GM12878 (cell line): Measurements from ENCODE around the gene CEP250. TPM values are rescaled to one million over a fixed set of nuclear protein-coding genes. Genes with fewer than 3 reads are reported as not detected.

Source experiments
- ATAC-seq: fragments of 200-7000 bp; cut with Tn5 transposase; 3 replicates; pipeline ENCODE4 v1.9.1; 2020; ENCODE audit warnings: mild to moderate bottlenecking, moderate library complexity
- BruUV-seq: library from RNA; stranded (reverse); fragments of 400-500 nt; replicated peaks from 2 replicates; lab custom pipeline; 2021; lab: Mats Ljungman, UMichigan
- CTCF ChIA-PET: fragments of 300-600 bp; sonication (Branson Sonifier 250); formaldehyde crosslinking; extraction: SDS; loops from one replicate; lab custom pipeline; 2021; ENCODE audit warnings: inconsistent platforms; lab: Yijun Ruan, JAX
- POLR2A ChIA-PET: fragments of 350-600 bp; formaldehyde crosslinking; extraction: SDS; loops from one replicate; lab custom pipeline; 2021; ENCODE audit warnings: inconsistent platforms; lab: Charles Lee
- RAD21 ChIA-PET: fragments of 300-600 bp; sonication (Branson Sonifier 250); formaldehyde crosslinking; loops from one replicate; lab custom pipeline; 2023; ENCODE audit warnings: antibody characterized with exemption; ENCODE audit not compliant: unreplicated experiment; lab: Charles Lee
- SMC1A ChIA-PET: fragments of 300-600 bp; sonication (Branson Sonifier 250); formaldehyde crosslinking; loops from one replicate; lab custom pipeline; 2023; ENCODE audit not compliant: unreplicated experiment, uncharacterized antibody; lab: Charles Lee
- DNase-seq: peaks from one replicate; pipeline ENCODE4 v3.0.0-alpha.2; 2011; ENCODE audit warnings: low read depth, low spot score
- FAIRE-seq: peaks from 3 replicates; lab custom pipeline; 2011; peaks lifted over from hg19 to GRCh38; lab: Jason Lieb, UNC
- H2AFZ ChIP-seq: 2 replicates; pipeline ENCODE4 v1.6.0; 2011; ENCODE audit warnings: low read depth, low read length, control low read depth; ENCODE audit not compliant: control insufficient read depth
- H3K27ac ChIP-seq: 2 replicates; pipeline ENCODE4 v1.5.1; 2011; ENCODE audit warnings: control low read depth; ENCODE audit not compliant: control insufficient read depth, insufficient read depth
- H3K27me3 ChIP-seq, 2 experiments: replicated peaks in 1 of 2; 2 replicates each; pipeline versions ENCODE4 v1.6.0 to v1.6.1; 2011; ENCODE audit warnings: low read length in 1 of 2; ENCODE audit not compliant: control insufficient read depth in 2 of 2, insufficient read depth in 2 of 2
- H3K36me3 ChIP-seq, 2 experiments: 2 replicates each; pipeline ENCODE4 v1.5.1; 2011; ENCODE audit warnings: low read length in 1 of 2; ENCODE audit not compliant: control insufficient read depth in 2 of 2, insufficient read depth in 2 of 2
- H3K4me1 ChIP-seq: 2 replicates; pipeline ENCODE4 v1.6.1; 2011; ENCODE audit warnings: mild to moderate bottlenecking, low read length, moderate library complexity, mixed read lengths; ENCODE audit not compliant: control insufficient read depth, insufficient read depth
- H3K4me2 ChIP-seq: 2 replicates; pipeline ENCODE4 v1.6.0; 2011; ENCODE audit warnings: control low read depth; ENCODE audit not compliant: control insufficient read depth, insufficient read depth
- H3K4me3 ChIP-seq: fragments of 200-600 bp; sonication (generic); 2 replicates; pipeline ENCODE4 v1.5.1; 2016
- H3K79me2 ChIP-seq: 2 replicates; pipeline ENCODE4 v1.6.0; 2011; ENCODE audit warnings: low read length; ENCODE audit not compliant: control insufficient read depth, insufficient read depth
- H3K9ac ChIP-seq: 2 replicates; pipeline ENCODE4 v1.8.0; 2011; ENCODE audit warnings: low read length, control low read depth, mixed read lengths; ENCODE audit not compliant: control insufficient read depth, insufficient read depth
- H3K9me3 ChIP-seq: replicated peaks from 3 replicates; pipeline ENCODE4 v1.5.1; 2011; ENCODE audit warnings: mild to moderate bottlenecking, low read length; ENCODE audit not compliant: control insufficient read depth, insufficient read depth
- H4K20me1 ChIP-seq: 2 replicates; pipeline ENCODE4 v1.6.0; 2011; ENCODE audit not compliant: control insufficient read depth, insufficient read depth
- ATF3 ChIP-seq: IDR thresholded peaks from 2 replicates; pipeline ENCODE4 v1.6.1; 2011; ENCODE audit warnings: low read depth, mild to moderate bottlenecking, low read length, moderate library complexity, borderline replicate concordance; ENCODE audit errors: extremely low read depth
- BHLHE40 ChIP-seq, 2 experiments: fragments of 450-650 bp in 1 of 2; IDR thresholded peaks; 2 replicates each; pipeline ENCODE4 v1.6.1; 2011 to 2017; ENCODE audit warnings: low read depth in 2 of 2, borderline replicate concordance in 1 of 2, improper control_type of control experiment in 1 of 2, low read length in 1 of 2, mild to moderate bottlenecking in 1 of 2
- BMI1 ChIP-seq: fragments of 450-650 bp; IDR thresholded peaks from 2 replicates; pipeline ENCODE4 v1.6.1; 2016; ENCODE audit warnings: mild to moderate bottlenecking, moderate library complexity, borderline replicate concordance
- CBX3 ChIP-seq: fragments of 200-600 bp; sonication (generic); IDR thresholded peaks from 2 replicates; pipeline ENCODE4 v1.6.1; 2016; ENCODE audit warnings: low read depth, borderline replicate concordance
- CREM ChIP-seq: IDR thresholded peaks from 2 replicates; pipeline ENCODE4 v1.6.1; 2014; ENCODE audit warnings: antibody characterized with exemption, low read depth
- IKZF1 ChIP-seq: fragments of 450-650 bp; conservative IDR thresholded peaks from 2 replicates; pipeline ENCODE4 v1.6.1; 2017; ENCODE audit warnings: antibody characterized with exemption, mild to moderate bottlenecking
- MAX ChIP-seq: IDR thresholded peaks from 2 replicates; pipeline ENCODE4 v1.6.1; 2012; ENCODE audit warnings: low read depth, low read length, improper control_type of control experiment
- NR2F1 ChIP-seq: fragments of 450-650 bp; conservative IDR thresholded peaks from 2 replicates; pipeline ENCODE4 v1.6.1; 2017; ENCODE audit warnings: mild to moderate bottlenecking
- NRF1 ChIP-seq: conservative IDR thresholded peaks from 2 replicates; pipeline ENCODE4 v1.6.1; 2011; ENCODE audit warnings: mild to moderate bottlenecking, low read depth, low read length, improper control_type of control experiment
- PAX8 ChIP-seq: fragments of 450-650 bp; IDR thresholded peaks from 2 replicates; pipeline ENCODE4 v1.6.1; 2017; ENCODE audit warnings: mild to moderate bottlenecking, moderate library complexity
- POLR2A ChIP-seq: IDR thresholded peaks from 2 replicates; pipeline ENCODE4 v1.6.1; 2011; ENCODE audit warnings: low read depth, mild to moderate bottlenecking, low read length
- POLR2AphosphoS5 ChIP-seq: IDR thresholded peaks from 2 replicates; pipeline ENCODE4 v1.6.1; 2011; ENCODE audit warnings: mild to moderate bottlenecking, low read length, inconsistent platforms
- POU2F2 ChIP-seq: IDR thresholded peaks from 3 replicates; pipeline ENCODE4 v1.6.1; 2011; ENCODE audit warnings: low read depth, mild to moderate bottlenecking, low read length, borderline replicate concordance
- SPI1 ChIP-seq: IDR thresholded peaks from 2 replicates; pipeline ENCODE4 v1.6.1; 2011; ENCODE audit warnings: low read depth, mild to moderate bottlenecking, low read length, moderate library complexity, borderline replicate concordance; ENCODE audit not compliant: insufficient read depth
- TAF1 ChIP-seq: IDR thresholded peaks from 2 replicates; pipeline ENCODE4 v1.6.1; 2011; ENCODE audit warnings: mild to moderate bottlenecking, low read depth, low read length, borderline replicate concordance
- YBX1 ChIP-seq: fragments of 450-650 bp; IDR thresholded peaks from 2 replicates; pipeline ENCODE4 v1.6.1; 2016; ENCODE audit warnings: antibody characterized with exemption
- ZBTB11 ChIP-seq: fragments of 450-650 bp; formaldehyde crosslinking; IDR thresholded peaks from 2 replicates; pipeline ENCODE4 v1.5.0; 2022; ENCODE audit warnings: mild to moderate bottlenecking, missing genetic modification characterization
- ZBTB4 ChIP-seq: fragments of 450-650 bp; formaldehyde crosslinking; IDR thresholded peaks from 2 replicates; pipeline ENCODE4 v1.4.0; 2022; ENCODE audit warnings: mild to moderate bottlenecking, moderate library complexity
- WGBS: methylation state at CpG from one replicate; pipeline ENCODE4 v1.1.6; 2016; ENCODE audit warnings: low lambda C conversion rate; ENCODE audit not compliant: insufficient replicate concordance, insufficient coverage; ENCODE audit errors: missing lambda C conversion rate; 5-methylcytosine and 5-hydroxymethylcytosine counted together
- in situ Hi-C: fragments of 300-500 bp; cut with MboI; formaldehyde crosslinking; loops from 9 replicates; pipeline ENCODE4 v1.14.3; 2018; ENCODE audit warnings: mixed read lengths
- intact Hi-C: fragments of 100-400 bp; cut with micrococcal nuclease; formaldehyde crosslinking; loops from one replicate; pipeline ENCODE4 v1.14.2; 2022; ENCODE audit not compliant: unreplicated experiment
- polyA plus RNA-seq, 11 experiments: library from polyadenylated mRNA; depleted of rRNA in 4 of 11; unstranded in 6 of 11; stranded (reverse) in 5 of 11; fragments of >200 nt; fragmentation: Nextera tagmentation in 4 of 11; fragmentation: Illumina TruSeq in 1 of 11; extraction: Ambion mirVana in 4 of 11; extraction: Trizol in 1 of 11; gene quantifications; 1 replicate in 1 of 11; 2 replicates in 10 of 11; pipeline versions ENCODE4 v1.2.1 to v1.2.3, GENCODE V29; 2011 to 2016; ENCODE audit warnings: inconsistent platforms in 2 of 11, missing spikeins in 2 of 11, low read depth in 1 of 11
- total RNA-seq, 4 experiments: library from RNA; depleted of rRNA in 3 of 4; stranded (reverse); fragments of >200 nt in 3 of 4; fragmentation: Illumina TruSeq in 1 of 4; extraction: Trizol in 1 of 4; gene quantifications; 2 replicates each; pipeline versions ENCODE4 v1.2.1 to v1.2.3, GENCODE V29; 2013 to 2021

Gene CEP250
- total and polyA plus RNA-seq, 10 of the 15 experiments (the other 5 are each of a cell fraction or from before 2014, with no cell fraction given): 2.4 to 41.6 (median 25.7) TPM

- Histone ChIP-seq H3K9me3 (no peaks in the 10 kb centered on the region), H3K79me2 (no peaks in the 10 kb centered on the region), H3K4me1 (peaks cover 29% of the 10 kb centered on the region), H3K36me3 (peaks cover 10 to 36% of the 10 kb centered on the region in 2 experiments; a peak in 3 of 4 replicates), H3K4me2 (peak overlapping the region; percentile 60), H3K9ac (no peak overlapping the region), H3K27me3 (no peaks in the 10 kb centered on the region), H4K20me1 (peaks cover 5% of the 10 kb centered on the region), H3K4me3 (no peak overlapping the region), H3K27ac (no peak overlapping the region), H2AFZ (no peak overlapping the region)
- in situ Hi-C loops: no loop called here
- ChIA-PET RAD21 (interaction anchor here (0.7 kb wide), 1 partner anchor 107 kb away, joined by 3 read pairs; no protein-coding TSS in a partner anchor), CTCF (interaction anchor here (1.1 to 1.4 kb wide), 2 partner anchors 9 to 37 kb away, joined by 3 to 4 read pairs; no protein-coding TSS in a partner anchor), POLR2A (interaction anchor here (0.7 kb wide), 1 partner anchor 155 kb away, joined by 5 read pairs; no protein-coding TSS in a partner anchor), SMC1A (no interaction called here)
- FAIRE-seq: no peak
- intact Hi-C loops: no loop called here
- DNase-seq: no peak
- no TSS peak for BruUV-seq
- 36% methylated on average over 3 of the region's 3 CpGs for WGBS
- ATAC-seq: peak; percentile 37
- TF ChIP-seq CREM (no peak), YBX1 (no peak), ZBTB4 (CRISPR knock-in tag) (no peak), NRF1 (no peak), BHLHE40 (IDR thresholded peaks at IDR 0.05; ENCODE audit: borderline replicate concordance in 1 of 2, low read depth in 2 of 2, low read length in 1 of 2) (no peak), NR2F1 (peak; percentile 34; the same call in 1 of the 2 replicates), PAX8 (no peak), BMI1 (no peak), POLR2A (0 out of 2 replicates have a peak, but pooled peaks have one; percentile 10), SPI1 (peak; percentile 54; the same call in 1 of the 2 replicates), ATF3 (no peak), POU2F2 (no peak), POLR2AphosphoS5 (peak; percentile 33; the same call in 1 of the 2 replicates), ZBTB11 (CRISPR knock-in tag) (no peak), IKZF1 (no peak), MAX (no peak), CBX3 (no peak), TAF1 (no peak)
Measured at GRCh38 chr20:35506179-35506578, 50.8 kb downstream of the CEP250 start.
